Tibial nerve (tissue), 4 donors: ENCODE results near the gene PGPEP1. TPM values are rescaled to one million over a fixed set of nuclear protein-coding genes. Genes with fewer than 3 reads are reported as not detected.

ENCODE experiments used
- DNase-seq, 2 donors: peaks; one replicate each; pipeline ENCODE4 v3.0.0-alpha.2; 2019; ENCODE audit warnings: low spot score in 2 of 2
- H3K27ac ChIP-seq, 4 donors: fragments of 200-600 bp; sonication (generic) in 3 of 4; one replicate each; pipeline ENCODE4 v1.5.1; 2017 to 2019; ENCODE audit warnings: mild to moderate bottlenecking in 1 of 4
- H3K27me3 ChIP-seq, 2 donors: fragments of 200-600 bp; sonication (generic) in 1 of 2; one replicate each; pipeline versions ENCODE4 v1.5.1 to v1.6.0; 2017 to 2019
- H3K36me3 ChIP-seq, 3 donors: fragments of 200-600 bp; sonication (generic); one replicate each; pipeline ENCODE4 v1.5.1; 2018 to 2019
- H3K4me1 ChIP-seq, 4 donors: fragments of 200-600 bp; sonication (generic) in 3 of 4; one replicate each; pipeline ENCODE4 v1.5.1; 2017 to 2019
- H3K4me3 ChIP-seq, 4 donors: fragments of 200-600 bp; sonication (generic) in 3 of 4; one replicate each; pipeline ENCODE4 v1.5.1; 2017 to 2019; ENCODE audit warnings: mild to moderate bottlenecking in 1 of 4, moderate library complexity in 1 of 4
- H3K9me3 ChIP-seq, 4 donors: fragments of 200-600 bp; sonication (generic) in 3 of 4; one replicate each; pipeline ENCODE4 v1.5.1; 2017 to 2019
- CTCF ChIP-seq, 5 experiments: fragments of 200-600 bp in 3 of 5; fragments of 450-650 bp in 2 of 5; sonication (generic) in 3 of 5; IDR thresholded peaks; one replicate each; pipeline ENCODE4 v1.5.1; 2016 to 2019; ENCODE audit warnings: antibody characterized with exemption in 5 of 5, mild to moderate bottlenecking in 3 of 5, moderate library complexity in 2 of 5
- EP300 ChIP-seq, 2 donors: sonication (generic); formaldehyde crosslinking; IDR thresholded peaks; one replicate each; pipeline ENCODE4 v1.6.1; 2017; ENCODE audit warnings: antibody characterized with exemption in 2 of 2, mild to moderate bottlenecking in 1 of 2
- POLR2A ChIP-seq, 2 donors: fragments of 450-650 bp; IDR thresholded peaks; one replicate each; pipeline ENCODE4 v1.6.1; 2017; ENCODE audit warnings: antibody characterized with exemption in 2 of 2, mild to moderate bottlenecking in 2 of 2, moderate library complexity in 2 of 2
- whole genome bisulfite sequencing, 2 donors: methylation state at CpG; one replicate each; pipeline ENCODE4 v1.1.5; 2018; 5-methylcytosine and 5-hydroxymethylcytosine counted together
- total RNA-seq, 4 donors: library from RNA; depleted of rRNA; stranded (reverse); fragments of >200 nt; gene quantifications; one replicate each; pipeline ENCODE4 v1.1.0, GENCODE V29; 2016

The PGPEP1 gene
- total RNA-seq, 4 donors from 2014 or later = 15.9 to 27.9 (median 20.1) TPM

GRCh38 chr19:18416778-18417249, 76.4 kb downstream of the PGPEP1 start:
- Histone ChIP-seq H3K4me3 (peak overlapping the region; percentile 27 to 73 (median 36)), H3K4me1 (peaks cover 0 to 70% (median 50%) of the 10 kb centered on the region in 4 donors), H3K36me3 (no peaks in the 10 kb centered on the region), H3K27me3 (no peaks in the 10 kb centered on the region), H3K27ac (peak overlapping the region; percentile 85 to 97 (median 89)), H3K9me3 (no peaks in the 10 kb centered on the region)
- 1 to 2% methylated on average over 39 to 44 of the region's 44 CpGs for WGBS, 2 donors
- TF ChIP-seq CTCF (IDR thresholded peaks at IDR 0.05) (no peak), EP300 (IDR thresholded peaks at IDR 0.05) (peak in 1 of 2 donors; percentile 65), POLR2A (IDR thresholded peaks at IDR 0.05) (peak in 1 of 2 donors; percentile 52)
- peak; percentile 87 to 92 for DNase-seq

GRCh38 chr19:18417250-18418028, 77.0 kb downstream of the PGPEP1 start:
- H3K36me3 ChIP-seq = no peaks in the 10 kb centered on the region
- DNase-seq = peak in 1 of 2 donors; percentile 63
- 0 to 1% methylated on average over 19 to 24 of the region's 53 CpGs for WGBS, 2 donors
- H3K27ac ChIP-seq = peak overlapping the region; percentile 85 to 97 (median 89)
- H3K4me1 ChIP-seq = peaks cover 0 to 76% (median 53%) of the 10 kb centered on the region in 4 donors
- no peaks in the 10 kb centered on the region for H3K9me3 ChIP-seq
- no peaks in the 10 kb centered on the region for H3K27me3 ChIP-seq
- H3K4me3 ChIP-seq = peak overlapping the region; percentile 27 to 73 (median 36)
- TF ChIP-seq CTCF (IDR thresholded peaks at IDR 0.05) = no peak
- TF ChIP-seq EP300 (IDR thresholded peaks at IDR 0.05) = peak in 1 of 2 donors; percentile 29
- TF ChIP-seq POLR2A (IDR thresholded peaks at IDR 0.05) = peak in 1 of 2 donors; percentile 57

GRCh38 chr19:18418029-18418482, 77.7 kb downstream of the PGPEP1 start:
- Histone ChIP-seq H3K36me3 (no peaks in the 10 kb centered on the region), H3K4me1 (peaks cover 0 to 82% (median 54%) of the 10 kb centered on the region in 4 donors), H3K9me3 (no peaks in the 10 kb centered on the region), H3K4me3 (peak overlapping the region in 3 of 4 donors; percentile 27 to 73 (median 43)), H3K27me3 (no peaks in the 10 kb centered on the region), H3K27ac (peak overlapping the region; percentile 85 to 97 (median 89))
- 3 to 8% methylated on average over 17 of the region's 30 CpGs for WGBS, 2 donors
- no peak for TF ChIP-seq EP300 (IDR thresholded peaks at IDR 0.05)
- TF ChIP-seq CTCF (IDR thresholded peaks at IDR 0.05) = no peak
- TF ChIP-seq POLR2A (IDR thresholded peaks at IDR 0.05) = no peak
- DNase-seq = no peak

GRCh38 chr19:18418483-18419194, 78.2 kb downstream of the PGPEP1 start:
- Histone ChIP-seq H3K9me3 (no peaks in the 10 kb centered on the region), H3K4me3 (peak overlapping the region; percentile 4 to 73 (median 47)), H3K36me3 (no peaks in the 10 kb centered on the region), H3K27ac (peak overlapping the region; percentile 85 to 97 (median 89)), H3K4me1 (peaks cover 0 to 88% (median 59%) of the 10 kb centered on the region in 4 donors), H3K27me3 (no peaks in the 10 kb centered on the region)
- DNase-seq = no peak
- TF ChIP-seq POLR2A (IDR thresholded peaks at IDR 0.05) (no peak), CTCF (IDR thresholded peaks at IDR 0.05) (no peak), EP300 (IDR thresholded peaks at IDR 0.05) (no peak)
- WGBS, 2 donors = 9 to 19% methylated on average over 26 to 28 of the region's 39 CpGs
